Thoracic aorta (tissue), 2 donors: Measurements from ENCODE around the gene TDRD12. TPM values are rescaled to one million over a fixed set of nuclear protein-coding genes. Genes with fewer than 3 reads are reported as not detected.

Source experiments
- ATAC-seq: fragments of 150-250 bp; one replicate; pipeline ENCODE4 v1.8.0; 2017; ENCODE audit warnings: low read depth; ENCODE audit not compliant: insufficient number of reproducible peaks, low FRiP score
- DNase-seq: peaks from one replicate; pipeline ENCODE4 v3.0.0-alpha.2; 2020; ENCODE audit warnings: low spot score
- H3K27ac ChIP-seq, 2 donors: fragments of 200-600 bp; sonication (generic); 1 replicate in 1 of 2; 2 replicates in 1 of 2; pipeline ENCODE4 v1.5.1; 2016; ENCODE audit warnings: mild to moderate bottlenecking in 2 of 2, moderate library complexity in 2 of 2
- H3K27me3 ChIP-seq: fragments of 200-600 bp; sonication (generic); replicated peaks from 2 replicates; pipeline ENCODE4 v1.6.0; 2016; ENCODE audit warnings: mild to moderate bottlenecking; ENCODE audit not compliant: insufficient read depth
- H3K36me3 ChIP-seq: fragments of 200-600 bp; sonication (generic); one replicate; pipeline ENCODE4 v1.5.1; 2016
- H3K4me1 ChIP-seq, 2 donors: fragments of 200-600 bp; sonication (generic); 1 replicate in 1 of 2; 2 replicates in 1 of 2; pipeline versions ENCODE4 v1.5.1 to v1.6.0; 2016; ENCODE audit warnings: low read depth in 2 of 2, mild to moderate bottlenecking in 1 of 2; ENCODE audit not compliant: control insufficient read depth in 1 of 2
- H3K4me3 ChIP-seq: fragments of 200-600 bp; sonication (generic); 2 replicates; pipeline ENCODE4 v1.5.1; 2016; ENCODE audit warnings: mild to moderate bottlenecking
- H3K9me3 ChIP-seq: fragments of 200-600 bp; sonication (generic); 2 replicates; pipeline ENCODE4 v1.5.1; 2016
- CTCF ChIP-seq: fragments of 200-600 bp; sonication (generic); IDR thresholded peaks from one replicate; pipeline ENCODE4 v1.5.1; 2019; ENCODE audit warnings: antibody characterized with exemption
- total RNA-seq, 2 donors: library from RNA; depleted of rRNA; stranded (reverse); fragments of >200 nt; gene quantifications; one replicate each; pipeline versions ENCODE4 v1.1.0 to v1.2.3, GENCODE V29; 2016

The TDRD12 gene
- total RNA-seq, 2 donors from 2014 or later = not detected

- Histone ChIP-seq H3K36me3 (no peaks in the 10 kb centered on the region), H3K27me3 (no peaks in the 10 kb centered on the region), H3K4me3 (no peak overlapping the region), H3K9me3 (no peaks in the 10 kb centered on the region), H3K4me1 (no peaks in the 10 kb centered on the region), H3K27ac (no peak overlapping the region)
- no peak for ATAC-seq
- DNase-seq = no peak
- TF ChIP-seq CTCF = no peak
Observed at GRCh38 chr19:32812036-32812435, 92.5 kb downstream of the TDRD12 start.

DNA sequence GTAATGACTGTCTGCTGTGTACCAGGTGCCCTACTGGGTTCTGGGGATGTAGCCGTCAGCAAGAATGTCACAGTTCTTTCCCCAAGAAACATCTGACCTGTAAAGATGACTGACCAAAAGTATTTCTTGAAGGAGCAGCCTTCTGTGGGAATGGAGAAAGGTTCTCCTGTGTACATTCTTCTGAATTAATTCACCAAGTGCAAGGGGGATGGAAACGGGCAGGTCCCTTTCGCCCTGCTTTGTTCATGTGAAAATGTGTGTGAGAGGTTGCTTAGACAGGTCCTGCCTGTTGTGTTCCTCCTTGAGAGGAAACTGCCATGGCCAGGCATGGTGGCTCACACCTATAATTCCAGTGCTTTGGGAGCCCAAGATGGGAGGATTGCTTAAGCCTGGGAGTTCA is 93.0 kb downstream of the TDRD12 start:
- Histone ChIP-seq H3K4me3 (no peak overlapping the region), H3K27ac (no peak overlapping the region), H3K36me3 (no peaks in the 10 kb centered on the region), H3K9me3 (no peaks in the 10 kb centered on the region), H3K27me3 (no peaks in the 10 kb centered on the region), H3K4me1 (no peaks in the 10 kb centered on the region)
- DNase-seq = no peak
- ATAC-seq = no peak
- TF ChIP-seq CTCF = no peak

DNA sequence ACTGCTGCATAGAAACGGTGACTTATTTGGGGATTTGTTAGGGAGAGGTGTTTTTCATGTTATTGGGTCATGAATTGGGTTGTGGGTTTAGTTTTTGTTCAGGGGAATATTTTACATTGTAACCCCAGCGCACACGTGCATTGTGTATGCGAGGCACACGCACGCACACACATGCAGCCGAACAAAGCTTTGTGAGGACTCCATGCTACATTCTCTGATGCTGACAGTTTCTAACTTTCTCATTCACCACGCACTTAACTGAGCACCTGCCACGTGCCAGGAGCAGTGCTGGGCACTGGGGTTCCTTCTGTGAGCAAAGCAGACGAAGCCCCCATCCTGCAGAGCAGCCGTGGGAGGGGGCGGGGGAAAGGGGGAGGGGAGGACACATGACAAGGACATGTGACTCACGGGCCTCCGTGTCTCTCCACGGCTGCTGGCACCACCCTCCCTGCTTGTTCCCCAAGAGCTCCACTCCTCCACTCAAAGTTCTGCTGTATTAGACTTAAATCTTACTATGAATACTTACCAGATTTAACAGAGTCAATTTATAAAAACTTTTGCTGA is 94.4 kb downstream of the TDRD12 start:
- no peaks in the 10 kb centered on the region for H3K4me1 ChIP-seq
- TF ChIP-seq CTCF = no peak
- DNase-seq = no peak
- H3K36me3 ChIP-seq = no peaks in the 10 kb centered on the region
- no peak overlapping the region for H3K27ac ChIP-seq
- no peak for ATAC-seq
- no peak overlapping the region for H3K4me3 ChIP-seq
- H3K27me3 ChIP-seq = no peaks in the 10 kb centered on the region
- H3K9me3 ChIP-seq = no peaks in the 10 kb centered on the region

DNA sequence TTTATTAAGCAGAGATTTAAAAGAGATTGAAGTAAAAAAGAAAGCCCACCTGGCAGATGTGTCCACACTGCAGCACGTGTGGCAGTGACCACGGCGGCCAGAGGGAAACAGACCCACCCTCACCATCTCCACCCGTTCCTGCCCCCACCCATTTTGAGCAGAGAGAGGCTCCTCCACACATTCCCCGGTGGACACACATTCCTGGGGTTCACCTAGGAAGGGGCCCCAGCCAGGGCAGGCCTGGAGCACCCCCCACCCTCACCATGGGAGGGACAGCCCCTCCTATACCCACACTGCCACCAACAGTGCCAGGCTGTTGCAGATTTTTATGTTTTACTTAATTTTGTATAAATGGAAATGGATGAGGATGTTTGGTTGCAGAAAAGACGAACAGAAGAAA is 95.1 kb downstream of the TDRD12 start:
- no peak for DNase-seq
- H3K4me3 ChIP-seq = no peak overlapping the region

DNA sequence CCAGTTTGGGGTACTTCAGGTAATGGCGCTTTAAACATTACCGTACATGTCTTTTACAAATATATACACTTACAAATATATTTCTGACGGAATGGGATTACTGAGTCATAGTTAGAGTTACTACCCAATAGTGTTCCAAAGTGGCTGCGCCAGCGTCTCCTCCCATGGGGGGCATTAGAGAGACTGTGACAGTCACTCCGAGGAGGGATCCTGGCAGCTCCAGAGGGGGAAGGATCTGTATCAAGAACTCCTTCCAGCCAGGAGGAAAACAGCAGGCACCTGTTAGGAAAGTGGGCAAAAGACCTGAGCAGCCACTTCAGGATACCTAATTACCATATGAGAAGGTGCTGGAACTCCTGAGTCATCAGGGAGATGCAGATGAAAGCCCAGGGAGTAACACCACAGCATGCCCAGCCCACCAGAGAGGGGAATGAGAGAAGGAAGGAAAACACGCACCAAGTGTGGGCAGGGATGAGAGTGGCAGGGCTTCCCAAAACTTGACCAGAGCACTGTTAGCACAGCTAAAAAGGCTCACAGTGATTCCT is 97.1 kb downstream of the TDRD12 start:
- Histone ChIP-seq H3K27me3 (no peaks in the 10 kb centered on the region), H3K27ac (no peak overlapping the region), H3K4me1 (no peaks in the 10 kb centered on the region), H3K36me3 (no peaks in the 10 kb centered on the region), H3K4me3 (no peak overlapping the region), H3K9me3 (no peaks in the 10 kb centered on the region)
- DNase-seq (no peak), ATAC-seq (no peak)
- no peak for TF ChIP-seq CTCF

More for the DNA sequence above, 95.1 kb downstream of the TDRD12 start:
- Histone ChIP-seq H3K27ac (no peak overlapping the region), H3K36me3 (no peaks in the 10 kb centered on the region), H3K27me3 (no peaks in the 10 kb centered on the region), H3K4me1 (no peaks in the 10 kb centered on the region), H3K9me3 (no peaks in the 10 kb centered on the region)
- no peak for TF ChIP-seq CTCF
- ATAC-seq = no peak
